DND-41 (cell line): ENCODE data around the gene DSTN.

Experiments used
- EZH2 ChIP-seq: IDR thresholded peaks from 3 replicates; pipeline ENCODE4 v1.6.1; 2012; ENCODE audit warnings: borderline replicate concordance, low read depth, mild to moderate bottlenecking, moderate library complexity, low read length, inconsistent platforms; ENCODE audit not compliant: severe bottlenecking
- TF ChIP-seq, protein P1 (sequence below): IDR thresholded peaks from 2 replicates; pipeline ENCODE4 v1.5.1; 2012; ENCODE audit warnings: borderline replicate concordance, low read length, moderate library complexity, mild to moderate bottlenecking; ENCODE audit not compliant: poor library complexity, severe bottlenecking; ENCODE audit errors: extremely low read depth

DNA sequence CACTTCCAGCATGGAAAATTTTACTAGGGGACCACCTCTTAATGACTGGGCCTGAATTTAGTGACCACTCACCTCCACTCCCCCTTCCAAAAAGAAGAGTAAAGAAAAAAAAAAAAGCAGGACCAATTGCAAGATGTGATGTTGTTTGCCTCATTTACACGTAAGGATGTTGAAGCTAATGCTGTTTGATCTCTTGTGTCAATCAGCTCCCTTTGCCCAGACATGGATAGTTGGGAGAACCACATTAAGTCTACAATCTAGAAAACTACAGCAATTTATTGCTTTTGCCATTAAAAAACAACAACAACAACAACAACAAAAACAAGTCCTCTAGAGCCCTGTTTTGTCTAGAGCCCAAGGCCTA lies 11.0 kb upstream of the DSTN start:
- TF ChIP-seq, protein P1, sequence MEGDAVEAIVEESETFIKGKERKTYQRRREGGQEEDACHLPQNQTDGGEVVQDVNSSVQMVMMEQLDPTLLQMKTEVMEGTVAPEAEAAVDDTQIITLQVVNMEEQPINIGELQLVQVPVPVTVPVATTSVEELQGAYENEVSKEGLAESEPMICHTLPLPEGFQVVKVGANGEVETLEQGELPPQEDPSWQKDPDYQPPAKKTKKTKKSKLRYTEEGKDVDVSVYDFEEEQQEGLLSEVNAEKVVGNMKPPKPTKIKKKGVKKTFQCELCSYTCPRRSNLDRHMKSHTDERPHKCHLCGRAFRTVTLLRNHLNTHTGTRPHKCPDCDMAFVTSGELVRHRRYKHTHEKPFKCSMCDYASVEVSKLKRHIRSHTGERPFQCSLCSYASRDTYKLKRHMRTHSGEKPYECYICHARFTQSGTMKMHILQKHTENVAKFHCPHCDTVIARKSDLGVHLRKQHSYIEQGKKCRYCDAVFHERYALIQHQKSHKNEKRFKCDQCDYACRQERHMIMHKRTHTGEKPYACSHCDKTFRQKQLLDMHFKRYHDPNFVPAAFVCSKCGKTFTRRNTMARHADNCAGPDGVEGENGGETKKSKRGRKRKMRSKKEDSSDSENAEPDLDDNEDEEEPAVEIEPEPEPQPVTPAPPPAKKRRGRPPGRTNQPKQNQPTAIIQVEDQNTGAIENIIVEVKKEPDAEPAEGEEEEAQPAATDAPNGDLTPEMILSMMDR, result no peak
- no peak for TF ChIP-seq EZH2
